Measurements from ENCODE around the gene ASIC4. TPM values are rescaled to one million over a fixed set of nuclear protein-coding genes. Genes with fewer than 3 reads are reported as not detected.

Gene ASIC4
- total RNA-seq, 1 donor from 2014 or later = 0.15 TPM

DNA sequence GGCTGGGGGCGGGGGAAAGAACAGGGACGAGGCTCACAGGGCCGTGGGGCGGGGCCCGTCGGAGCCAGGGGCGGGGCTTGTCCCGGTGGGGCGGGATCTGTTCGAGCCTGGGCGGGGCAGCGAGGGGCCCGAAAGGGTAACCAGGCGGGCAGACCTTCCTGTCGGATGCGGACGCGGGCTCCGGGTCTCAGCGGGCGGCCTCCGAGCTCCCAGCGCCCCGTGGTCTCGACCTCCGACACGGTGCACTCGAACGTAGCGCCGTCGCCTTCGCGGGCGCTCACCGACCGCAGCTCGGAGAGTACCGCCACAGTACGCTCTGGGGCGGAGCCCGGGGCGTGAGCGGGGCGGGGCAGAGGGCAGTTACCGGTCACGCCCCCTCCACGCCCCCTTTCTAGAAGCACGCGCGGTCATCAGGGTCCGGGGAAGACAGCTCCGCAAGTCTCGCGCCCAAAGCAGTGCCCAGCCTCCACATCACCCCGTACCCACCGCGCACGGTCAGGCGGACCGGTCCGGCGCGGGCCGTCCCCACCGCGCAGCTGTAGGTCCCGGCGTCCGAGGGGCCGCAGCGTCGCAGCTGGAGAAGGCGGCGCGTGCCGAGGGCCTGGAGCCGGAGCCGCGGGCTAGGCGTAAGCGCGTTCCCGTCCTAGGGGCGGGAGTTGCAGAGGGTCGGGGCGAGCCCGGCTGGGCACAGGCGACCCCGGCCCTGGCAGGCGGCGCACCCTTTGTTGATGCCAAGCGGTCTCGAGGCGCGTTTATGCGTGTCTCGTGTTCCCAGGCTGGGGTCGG, 38.3 kb downstream of the ASIC4 start:
- H3K4me3 Mint-ChIP-seq (ENCODE audit: unreplicated experiment) = peak overlapping the region; percentile 76
- peak; percentile 93 for DNase-seq (ENCODE audit: low spot score)

DNA sequence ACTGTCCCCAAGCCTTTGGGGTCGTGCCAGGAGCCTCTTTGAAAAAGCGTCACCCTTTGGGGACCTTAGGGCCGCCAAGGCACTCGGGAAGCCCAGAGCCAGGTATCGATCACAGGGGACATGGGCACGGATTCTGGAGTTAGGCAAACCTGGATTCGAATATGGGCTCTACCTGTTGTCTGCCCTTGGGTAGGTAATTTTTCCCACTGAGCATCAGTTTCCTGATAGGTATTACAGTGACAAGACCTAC, 38.8 kb downstream of the ASIC4 start:
- TF ChIP-seq, protein P1, sequence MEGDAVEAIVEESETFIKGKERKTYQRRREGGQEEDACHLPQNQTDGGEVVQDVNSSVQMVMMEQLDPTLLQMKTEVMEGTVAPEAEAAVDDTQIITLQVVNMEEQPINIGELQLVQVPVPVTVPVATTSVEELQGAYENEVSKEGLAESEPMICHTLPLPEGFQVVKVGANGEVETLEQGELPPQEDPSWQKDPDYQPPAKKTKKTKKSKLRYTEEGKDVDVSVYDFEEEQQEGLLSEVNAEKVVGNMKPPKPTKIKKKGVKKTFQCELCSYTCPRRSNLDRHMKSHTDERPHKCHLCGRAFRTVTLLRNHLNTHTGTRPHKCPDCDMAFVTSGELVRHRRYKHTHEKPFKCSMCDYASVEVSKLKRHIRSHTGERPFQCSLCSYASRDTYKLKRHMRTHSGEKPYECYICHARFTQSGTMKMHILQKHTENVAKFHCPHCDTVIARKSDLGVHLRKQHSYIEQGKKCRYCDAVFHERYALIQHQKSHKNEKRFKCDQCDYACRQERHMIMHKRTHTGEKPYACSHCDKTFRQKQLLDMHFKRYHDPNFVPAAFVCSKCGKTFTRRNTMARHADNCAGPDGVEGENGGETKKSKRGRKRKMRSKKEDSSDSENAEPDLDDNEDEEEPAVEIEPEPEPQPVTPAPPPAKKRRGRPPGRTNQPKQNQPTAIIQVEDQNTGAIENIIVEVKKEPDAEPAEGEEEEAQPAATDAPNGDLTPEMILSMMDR (IDR thresholded peaks at IDR 0.05) = no peak
- no peaks in the 10 kb centered on the region for H3K27me3 Mint-ChIP-seq (ENCODE audit: low read depth)
- H3K27ac Mint-ChIP-seq (ENCODE audit: unreplicated experiment) = no peak overlapping the region
- peaks cover 15% of the 10 kb centered on the region for H3K4me1 Mint-ChIP-seq (ENCODE audit: low read depth)
- no peak overlapping the region for H3K4me3 Mint-ChIP-seq (ENCODE audit: unreplicated experiment)
- H3K9me3 Mint-ChIP-seq (ENCODE audit: low read depth) = no peaks in the 10 kb centered on the region
- H3K36me3 Mint-ChIP-seq (ENCODE audit: low read depth) = peaks cover 9% of the 10 kb centered on the region
- DNase-seq (ENCODE audit: low spot score) = no peak

More for the DNA sequence above, 38.3 kb downstream of the ASIC4 start:
- Mint-ChIP-seq H3K27ac (ENCODE audit: unreplicated experiment) (no peak overlapping the region), H3K27me3 (ENCODE audit: low read depth) (no peaks in the 10 kb centered on the region), H3K4me1 (ENCODE audit: low read depth) (peaks cover 15% of the 10 kb centered on the region), H3K9me3 (ENCODE audit: low read depth) (no peaks in the 10 kb centered on the region), H3K36me3 (ENCODE audit: low read depth) (peaks cover 9% of the 10 kb centered on the region)
- TF ChIP-seq, protein P1 (IDR thresholded peaks at IDR 0.05) = no peak

DNA sequence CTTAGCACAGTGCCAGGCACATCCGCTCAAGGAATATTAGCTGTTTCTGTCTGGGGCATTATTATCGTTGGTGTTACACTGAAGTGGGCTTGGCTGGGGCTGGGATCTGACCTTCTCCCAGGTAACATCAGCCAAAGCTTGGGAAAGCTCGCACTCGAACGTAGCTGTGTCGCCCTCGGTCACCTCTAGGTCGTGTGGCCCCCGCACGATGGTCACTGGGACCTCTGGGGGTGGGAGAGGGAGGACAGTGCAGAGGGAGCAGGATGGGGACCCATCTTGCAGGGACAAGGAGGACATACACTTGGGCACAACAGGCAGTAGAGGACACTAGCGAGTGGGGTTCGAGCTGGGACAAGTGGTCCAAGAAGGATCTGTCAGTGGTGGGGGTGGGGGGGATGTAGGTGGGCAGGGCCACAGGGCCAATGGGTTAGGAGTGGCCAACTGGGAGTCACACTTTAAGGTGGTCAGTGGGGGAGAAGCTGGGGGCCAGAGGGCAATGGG, 39.2 kb downstream of the ASIC4 start:
- TF ChIP-seq, protein P1 (IDR thresholded peaks at IDR 0.05) = no peak
- no peak overlapping the region for H3K4me3 Mint-ChIP-seq (ENCODE audit: unreplicated experiment)
- no peaks in the 10 kb centered on the region for H3K9me3 Mint-ChIP-seq (ENCODE audit: low read depth)
- H3K27me3 Mint-ChIP-seq (ENCODE audit: low read depth) = no peaks in the 10 kb centered on the region
- H3K4me1 Mint-ChIP-seq (ENCODE audit: low read depth) = peaks cover 15% of the 10 kb centered on the region
- peaks cover 7% of the 10 kb centered on the region for H3K36me3 Mint-ChIP-seq (ENCODE audit: low read depth)
- no peak overlapping the region for H3K27ac Mint-ChIP-seq (ENCODE audit: unreplicated experiment)
- DNase-seq (ENCODE audit: low spot score) = no peak

DNA sequence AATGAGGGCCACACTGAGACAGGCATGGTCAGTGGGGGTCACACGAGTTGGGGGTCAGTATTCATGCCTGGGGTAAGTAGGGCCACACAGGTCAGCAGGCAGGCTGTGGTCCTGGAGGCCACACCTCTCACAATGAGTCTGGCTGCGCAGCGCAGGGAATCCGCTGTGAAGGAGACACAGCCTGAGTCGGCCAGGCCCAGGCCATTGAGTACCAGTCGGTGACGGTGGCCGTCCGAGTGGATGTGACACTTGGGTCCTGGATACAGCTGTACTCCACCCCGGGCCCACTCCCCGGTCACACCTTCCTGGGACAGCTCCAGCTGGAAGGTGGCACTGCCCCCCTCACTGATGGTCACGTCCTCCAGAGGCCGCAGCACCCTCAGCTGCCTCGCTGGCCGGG, 40.1 kb downstream of the ASIC4 start:
- Mint-ChIP-seq H3K4me1 (ENCODE audit: low read depth) (peaks cover 15% of the 10 kb centered on the region), H3K36me3 (ENCODE audit: low read depth) (peaks cover 4% of the 10 kb centered on the region), H3K9me3 (ENCODE audit: low read depth) (no peaks in the 10 kb centered on the region), H3K27ac (ENCODE audit: unreplicated experiment) (no peak overlapping the region), H3K27me3 (ENCODE audit: low read depth) (no peaks in the 10 kb centered on the region), H3K4me3 (ENCODE audit: unreplicated experiment) (no peak overlapping the region)
- DNase-seq (ENCODE audit: low spot score) = peak; percentile 95
- TF ChIP-seq, protein P1 (IDR thresholded peaks at IDR 0.05) = no peak

DNA sequence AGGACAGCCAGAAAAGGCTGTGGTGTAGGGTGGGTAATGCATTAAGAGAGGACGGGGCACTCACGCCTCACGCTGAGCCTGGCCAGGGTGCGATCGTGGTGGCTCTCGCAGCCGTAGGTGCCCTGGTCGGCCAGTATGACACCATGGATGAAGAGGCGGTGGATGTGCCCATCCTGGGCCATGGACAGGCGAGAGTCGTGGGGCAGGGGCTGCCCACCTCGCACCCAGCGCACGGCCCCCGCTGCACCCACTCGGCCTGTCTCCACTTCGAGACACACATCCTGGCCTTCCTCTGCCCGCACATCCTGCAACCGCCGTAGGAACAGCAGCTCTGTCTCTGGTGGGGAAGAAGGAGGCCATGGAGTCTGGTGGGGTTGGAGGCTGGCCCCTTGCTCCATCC, 41.7 kb downstream of the ASIC4 start:
- H3K9me3 Mint-ChIP-seq (ENCODE audit: low read depth) = no peaks in the 10 kb centered on the region
- DNase-seq (ENCODE audit: low spot score) = no peak
- H3K36me3 Mint-ChIP-seq (ENCODE audit: low read depth) = peaks cover 4% of the 10 kb centered on the region
- no peak overlapping the region for H3K4me3 Mint-ChIP-seq (ENCODE audit: unreplicated experiment)
- no peak overlapping the region for H3K27ac Mint-ChIP-seq (ENCODE audit: unreplicated experiment)
- H3K27me3 Mint-ChIP-seq (ENCODE audit: low read depth) = no peaks in the 10 kb centered on the region
- H3K4me1 Mint-ChIP-seq (ENCODE audit: low read depth) = peaks cover 15% of the 10 kb centered on the region
- TF ChIP-seq, protein P1 (IDR thresholded peaks at IDR 0.05) = no peak

All from chondrocyte (in vitro differentiated cells).